Ishikawa (cell line): ENCODE data around the gene NDUFB8.

Source experiments
- REST ChIP-seq: IDR thresholded peaks from 2 replicates; pipeline ENCODE4 v1.6.1; 2012; ENCODE audit warnings: low read depth, mild to moderate bottlenecking
- USF1 ChIP-seq: IDR thresholded peaks from 2 replicates; pipeline ENCODE4 v1.6.1; 2012
- ZBTB7A ChIP-seq: IDR thresholded peaks from 2 replicates; pipeline ENCODE4 v1.6.1; 2012; ENCODE audit warnings: low read depth

- TF ChIP-seq ZBTB7A: no peak
- no peak; the same call in 1 of the 2 replicates for TF ChIP-seq USF1
- no peak for TF ChIP-seq REST
Measured at GRCh38 chr10:100535715-100536353, 6.2 kb upstream of the NDUFB8 start, which contains the start of gene HIF1AN.
